Right lobe of liver (tissue), 4 donors: Measurements from ENCODE around the gene AK2.

Experiments
- CTCF ChIP-seq, 4 donors: fragments of 200-600 bp in 3 of 4; fragments of 450-650 bp in 1 of 4; IDR thresholded peaks; one replicate each; pipeline versions ENCODE4 v1.5.1 to v1.8.0; 2016 to 2022; ENCODE audit warnings: antibody characterized with exemption in 4 of 4, mild to moderate bottlenecking in 2 of 4
- POLR2A ChIP-seq: fragments of 450-650 bp; IDR thresholded peaks from one replicate; pipeline ENCODE4 v1.6.1; 2017; ENCODE audit warnings: antibody characterized with exemption, mild to moderate bottlenecking
- donor health status: DM: no; HTN: no; CAD: no.
- donor health status: DM: no; HTN: no; CAD: no.
- donor health status: DM: no; HTN: yes; CAD: no.

GRCh38 chr1:33008051-33008914 lies 28.4 kb downstream of the AK2 start:
- TF ChIP-seq CTCF (IDR thresholded peaks at IDR 0.05) (no peak), POLR2A (no peak)
